GM12878 (cell line): ENCODE results near the gene RBKS. TPM values are rescaled to one million over a fixed set of nuclear protein-coding genes. Genes with fewer than 3 reads are reported as not detected.

Experiments used
- BRCA1 ChIP-seq: IDR thresholded peaks from 2 replicates; pipeline ENCODE4 v1.6.1; 2011; ENCODE audit warnings: low read depth, low read length, improper control_type of control experiment
- CREB1 ChIP-seq: IDR thresholded peaks from 2 replicates; pipeline ENCODE4 v1.6.1; 2012; ENCODE audit warnings: low read depth, mild to moderate bottlenecking, inconsistent platforms
- FOXK2 ChIP-seq: fragments of 450-650 bp; IDR thresholded peaks from 2 replicates; pipeline ENCODE4 v1.6.1; 2017; ENCODE audit warnings: mild to moderate bottlenecking, moderate library complexity
- JUND ChIP-seq: IDR thresholded peaks from 2 replicates; pipeline ENCODE4 v1.6.1; 2012; ENCODE audit warnings: low read depth, mild to moderate bottlenecking, low read length, improper control_type of control experiment, moderate library complexity
- PRDM15 ChIP-seq: fragments of 450-650 bp; formaldehyde crosslinking; IDR thresholded peaks from 2 replicates; pipeline ENCODE4 v1.4.0; 2020; ENCODE audit warnings: mild to moderate bottlenecking, moderate library complexity
- SP1 ChIP-seq: IDR thresholded peaks from one replicate; pipeline ENCODE4 v1.6.1; 2011; ENCODE audit warnings: low read depth, low read length
- SRF ChIP-seq, 2 experiments: IDR thresholded peaks; 2 replicates each; pipeline ENCODE4 v1.6.1; 2011; ENCODE audit warnings: low read depth in 2 of 2, low read length in 2 of 2, mild to moderate bottlenecking in 1 of 2, moderate library complexity in 1 of 2
- TBL1XR1 ChIP-seq: IDR thresholded peaks from 2 replicates; pipeline ENCODE4 v1.6.1; 2012; ENCODE audit warnings: low read depth, low read length, improper control_type of control experiment
- TCF7 ChIP-seq: IDR thresholded peaks from 2 replicates; pipeline ENCODE4 v1.6.1; 2014; ENCODE audit warnings: antibody characterized with exemption, borderline replicate concordance
- ZBTB4 ChIP-seq: fragments of 450-650 bp; formaldehyde crosslinking; IDR thresholded peaks from 2 replicates; pipeline ENCODE4 v1.4.0; 2022; ENCODE audit warnings: mild to moderate bottlenecking, moderate library complexity
- ZNF217 ChIP-seq: fragments of 450-650 bp; IDR thresholded peaks from 2 replicates; pipeline ENCODE4 v1.6.1; 2017; ENCODE audit warnings: antibody characterized with exemption, mild to moderate bottlenecking
- ZNF384 ChIP-seq: IDR thresholded peaks from 2 replicates; pipeline ENCODE4 v1.6.1; 2012; ENCODE audit warnings: low read depth, mild to moderate bottlenecking, low read length, improper control_type of control experiment, borderline replicate concordance
- polyA plus RNA-seq, 11 experiments: library from polyadenylated mRNA; depleted of rRNA in 4 of 11; unstranded in 6 of 11; stranded (reverse) in 5 of 11; fragments of >200 nt; fragmentation: Nextera tagmentation in 4 of 11; fragmentation: Illumina TruSeq in 1 of 11; extraction: Ambion mirVana in 4 of 11; extraction: Trizol in 1 of 11; gene quantifications; 1 replicate in 1 of 11; 2 replicates in 10 of 11; pipeline versions ENCODE4 v1.2.1 to v1.2.3, GENCODE V29; 2011 to 2016; ENCODE audit warnings: inconsistent platforms in 2 of 11, missing spikeins in 2 of 11, low read depth in 1 of 11
- total RNA-seq, 4 experiments: library from RNA; depleted of rRNA in 3 of 4; stranded (reverse); fragments of >200 nt in 3 of 4; fragmentation: Illumina TruSeq in 1 of 4; extraction: Trizol in 1 of 4; gene quantifications; 2 replicates each; pipeline versions ENCODE4 v1.2.1 to v1.2.3, GENCODE V29; 2013 to 2021

Gene RBKS
- total and polyA plus RNA-seq, 10 of the 15 experiments (the other 5 are each of a cell fraction or from before 2014, with no cell fraction given), result 0.39 to 1.8 (median 1.0) TPM

- TF ChIP-seq SRF (IDR thresholded peaks at IDR 0.05; ENCODE audit: low read depth in 2 of 2, low read length in 2 of 2) (0 out of 4 replicates have a peak, but pooled peaks have one; percentile 18 to 27), ZBTB4 (CRISPR knock-in tag) (0 out of 2 replicates have a peak, but pooled peaks have one; percentile 38), SP1 (no peak), TCF7 (no peak), CREB1 (no peak; the same call in 1 of the 2 replicates), ZNF217 (no peak), TBL1XR1 (peak; percentile 81; the same call in 1 of the 2 replicates), BRCA1 (no peak), ZNF384 (no peak), FOXK2 (peak; percentile 23; the same call in 1 of the 2 replicates), JUND (no peak), PRDM15 (CRISPR knock-in tag) (no peak)
These were observed at the start of gene RBKS, which contains the start of gene BABAM2 (continued) for GRCh38 chr2:27890146-27890923.
